HL-60 (cell line): ENCODE results near the gene MFRP.

Source experiments
- CTCF ChIP-seq: IDR thresholded peaks from one replicate; pipeline ENCODE4 v1.5.1; 2011; ENCODE audit warnings: low read length, control low read depth, inconsistent platforms; ENCODE audit not compliant: insufficient read depth
- GABPA ChIP-seq: IDR thresholded peaks from 2 replicates; pipeline ENCODE4 v1.6.1; 2012; ENCODE audit warnings: low read depth
- POLR2AphosphoS5 ChIP-seq: IDR thresholded peaks from 2 replicates; pipeline ENCODE4 v1.6.1; 2012; ENCODE audit warnings: low read depth
- REST ChIP-seq: IDR thresholded peaks from 2 replicates; pipeline ENCODE4 v1.6.1; 2012; ENCODE audit warnings: low read depth; ENCODE audit not compliant: insufficient replicate concordance

GRCh38 chr11:119361941-119362725 lies 15.6 kb upstream of the MFRP start:
- TF ChIP-seq POLR2AphosphoS5 = no peak
- TF ChIP-seq CTCF = no peak
- no peak for TF ChIP-seq REST
- TF ChIP-seq GABPA = no peak
